Measurements from ENCODE around the gene ACSS1. TPM values are rescaled to one million over a fixed set of nuclear protein-coding genes. Genes with fewer than 3 reads are reported as not detected.

ACSS1 gene
- total and polyA plus RNA-seq, 12 donors = 7.2 to 97.3 (median 16.9) TPM

DNA sequence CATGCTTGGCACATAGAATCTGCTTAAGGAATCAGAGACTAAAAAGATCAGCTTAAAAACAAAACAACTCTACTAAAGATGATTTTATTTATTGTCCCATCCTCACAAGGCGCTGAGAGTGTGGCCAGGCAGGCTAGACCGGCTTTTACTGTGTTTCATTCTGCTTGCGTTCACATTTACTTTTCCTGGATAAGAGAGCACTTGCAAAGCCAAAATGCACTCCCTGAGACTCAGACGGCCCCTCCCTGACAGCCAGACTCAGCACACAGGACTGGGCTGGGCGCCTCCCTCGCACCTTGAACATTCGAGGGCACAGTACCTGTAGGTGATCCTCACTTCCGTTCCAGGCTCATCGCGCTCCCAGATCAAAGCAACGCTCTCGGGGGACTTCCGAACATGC lies 10.2 kb downstream of the ACSS1 start:
- peaks cover 0 to 16% of the 10 kb centered on the region in 2 donors for H3K36me3 ChIP-seq (replicated peaks in 1 of 2)
- no peak overlapping the region for H3K4me3 ChIP-seq
- WGBS, 4 donors = 89 to 95% (median 91%) methylated on average over 12 to 13 of the region's 13 CpGs
- no peaks in the 10 kb centered on the region for H3K27me3 ChIP-seq
- H3K4me1 ChIP-seq (replicated peaks in 1 of 2) = peaks cover 5 to 11% of the 10 kb centered on the region in 2 donors
- no peak overlapping the region for H3K27ac ChIP-seq
- intact Hi-C loops (cut with DNase I) = no loop called here
- no peaks in the 10 kb centered on the region for H3K9me3 ChIP-seq (replicated peaks in 1 of 3)
- no peak for TF ChIP-seq CTCF (IDR thresholded peaks at IDR 0.05)
- TF ChIP-seq POLR2A (IDR thresholded peaks at IDR 0.05) = no peak
- no peak for DNase-seq

- intact Hi-C loops (cut with DNase I) = no loop called here
- 79 to 92% (median 83%) methylated on average over 11 to 21 of the region's 21 CpGs for WGBS, 4 donors
- no peaks in the 10 kb centered on the region for H3K27me3 ChIP-seq
- no peak overlapping the region for H3K4me3 ChIP-seq
- no peak overlapping the region for H3K27ac ChIP-seq
- no peak for TF ChIP-seq CTCF (IDR thresholded peaks at IDR 0.05)
- TF ChIP-seq POLR2A (IDR thresholded peaks at IDR 0.05) = no peak
- H3K9me3 ChIP-seq (replicated peaks in 1 of 3) = no peaks in the 10 kb centered on the region
- H3K4me1 ChIP-seq (replicated peaks in 1 of 2) = peaks cover 0 to 3% of the 10 kb centered on the region in 2 donors
- H3K36me3 ChIP-seq (replicated peaks in 1 of 2) = peaks cover 0 to 16% of the 10 kb centered on the region in 2 donors
- peak in 1 of 7 donors; percentile 5 for DNase-seq
These were observed 10.9 kb downstream of the ACSS1 start for GRCh38 chr20:25046736-25047666.

DNA sequence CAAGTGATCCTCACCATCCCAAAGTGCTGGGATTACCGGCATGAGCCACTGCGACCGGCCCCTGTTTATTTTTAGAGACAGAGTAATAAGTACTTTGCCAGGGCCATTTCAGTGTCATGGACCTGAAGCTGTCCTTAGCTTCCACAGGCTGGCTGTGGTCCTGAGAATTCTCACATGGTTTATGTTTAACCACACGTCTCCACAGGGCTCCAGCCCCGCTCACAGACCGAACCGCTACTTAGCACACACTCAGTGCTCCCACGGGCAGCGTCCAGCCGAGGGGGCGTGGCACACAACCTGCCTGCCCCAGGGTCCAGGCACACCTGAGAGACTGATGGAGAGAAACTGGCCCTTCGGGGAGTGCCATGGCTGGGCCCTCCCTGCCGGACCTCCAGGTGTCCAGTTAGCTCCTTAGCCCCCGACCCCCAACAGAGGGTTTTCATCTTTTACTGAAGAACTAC lies 11.7 kb downstream of the ACSS1 start:
- WGBS, 4 donors = 83 to 90% (median 86%) methylated on average over 11 to 14 of the region's 14 CpGs
- no peaks in the 10 kb centered on the region for H3K27me3 ChIP-seq
- intact Hi-C loops (cut with DNase I) = no loop called here
- H3K4me3 ChIP-seq = no peak overlapping the region
- no peak overlapping the region for H3K27ac ChIP-seq
- DNase-seq = peak in 1 of 7 donors; percentile 10
- no peaks in the 10 kb centered on the region for H3K4me1 ChIP-seq (replicated peaks in 1 of 2)
- no peak for TF ChIP-seq POLR2A (IDR thresholded peaks at IDR 0.05)
- no peak for TF ChIP-seq CTCF (IDR thresholded peaks at IDR 0.05)
- H3K9me3 ChIP-seq (replicated peaks in 1 of 3) = no peaks in the 10 kb centered on the region
- peaks cover 0 to 16% of the 10 kb centered on the region in 2 donors for H3K36me3 ChIP-seq (replicated peaks in 1 of 2)

GRCh38 chr20:25045343-25045712 lies 12.6 kb downstream of the ACSS1 start:
- Histone ChIP-seq H3K27ac (no peak overlapping the region), H3K27me3 (no peaks in the 10 kb centered on the region), H3K4me1 (replicated peaks in 1 of 2) (peaks cover 0 to 5% of the 10 kb centered on the region in 2 donors), H3K4me3 (no peak overlapping the region), H3K9me3 (replicated peaks in 1 of 3) (no peaks in the 10 kb centered on the region), H3K36me3 (replicated peaks in 1 of 2) (peaks cover 0 to 16% of the 10 kb centered on the region in 2 donors)
- peak in 1 of 7 donors; percentile 5 for DNase-seq
- intact Hi-C loops (cut with DNase I) = no loop called here
- 62 to 73% (median 65%) methylated on average over 5 to 9 of the region's 9 CpGs for WGBS, 4 donors
- TF ChIP-seq POLR2A (IDR thresholded peaks at IDR 0.05) (no peak), CTCF (IDR thresholded peaks at IDR 0.05) (no peak)
